Stimulated activated memory B cell treated with anti-CD40 and anti-IgM and Interleukin-4, amounts not matched to agents 10 μg/mL and 1 μg/mL and 100 μg/mL, for 72 hours (primary cell): Measurements from ENCODE around the gene EMC7.

Experiments
- ATAC-seq: fragments of 150-1000 bp; cut with Tn5 transposase; 2 replicates; pipeline ENCODE4 v1.10.0; 2021
- H3K27ac Mint-ChIP-seq: one replicate; pipeline ENCODE4 v1.8.0; 2022; ENCODE audit warnings: mild to moderate bottlenecking, mixed read lengths
- H3K27me3 Mint-ChIP-seq: one replicate; pipeline ENCODE4 v1.8.0; 2022; ENCODE audit warnings: mixed read lengths
- H3K36me3 Mint-ChIP-seq: one replicate; pipeline ENCODE4 v1.8.0; 2022; ENCODE audit warnings: mixed read lengths
- H3K4me1 Mint-ChIP-seq: one replicate; pipeline ENCODE4 v1.8.0; 2022; ENCODE audit warnings: mixed read lengths
- H3K4me3 Mint-ChIP-seq: one replicate; pipeline ENCODE4 v1.8.0; 2022; ENCODE audit warnings: mild to moderate bottlenecking, moderate library complexity, mixed read lengths
- H3K9me3 Mint-ChIP-seq: one replicate; pipeline ENCODE4 v1.8.0; 2022; ENCODE audit warnings: mixed read lengths

Gene EMC7

DNA sequence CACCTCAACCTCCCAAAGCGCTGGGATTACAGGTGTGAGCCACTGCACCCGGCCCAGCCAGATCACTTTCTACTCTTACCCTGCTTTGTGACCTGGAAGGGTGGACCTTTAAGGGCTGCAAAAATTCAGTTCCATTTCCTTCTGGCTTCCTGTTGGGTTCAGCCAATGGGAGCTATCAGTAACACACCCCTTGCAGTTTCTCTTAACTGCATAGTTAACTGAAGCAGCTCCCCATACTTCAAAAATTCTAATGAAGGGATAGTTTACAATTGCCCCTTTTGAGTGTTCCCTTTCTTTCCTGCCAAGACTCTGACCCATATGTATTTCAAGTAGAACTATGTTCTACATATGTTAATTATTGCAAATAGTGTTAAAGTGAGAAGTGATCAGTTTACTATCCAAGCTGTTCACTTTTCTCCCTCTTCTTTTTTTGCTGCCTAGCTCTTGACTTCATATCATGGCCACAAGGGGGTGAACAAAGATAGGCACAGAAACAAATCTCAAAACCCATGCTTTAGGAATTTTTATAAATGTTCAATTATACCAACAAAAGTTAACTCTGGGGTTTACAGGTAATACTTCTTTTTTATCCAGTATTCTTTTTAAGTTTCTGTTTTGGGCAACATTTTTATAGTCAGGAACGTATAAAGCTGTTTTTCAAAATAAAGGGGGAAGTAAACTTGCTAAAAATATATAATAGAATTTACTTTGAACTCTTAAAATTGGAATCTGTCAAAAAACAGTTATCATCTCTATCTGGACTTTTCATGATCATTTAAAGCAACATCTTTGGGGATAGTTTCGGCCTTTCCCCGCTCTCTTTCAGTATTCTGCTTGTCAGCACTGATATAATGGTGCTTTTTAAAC is 8.4 kb upstream of the EMC7 start:
- H3K4me3 Mint-ChIP-seq = no peak overlapping the region
- no peaks in the 10 kb centered on the region for H3K4me1 Mint-ChIP-seq
- peaks cover 8% of the 10 kb centered on the region for H3K36me3 Mint-ChIP-seq
- H3K9me3 Mint-ChIP-seq = no peaks in the 10 kb centered on the region
- H3K27me3 Mint-ChIP-seq = peaks cover 13% of the 10 kb centered on the region
- ATAC-seq = no peak
- no peak overlapping the region for H3K27ac Mint-ChIP-seq

DNA sequence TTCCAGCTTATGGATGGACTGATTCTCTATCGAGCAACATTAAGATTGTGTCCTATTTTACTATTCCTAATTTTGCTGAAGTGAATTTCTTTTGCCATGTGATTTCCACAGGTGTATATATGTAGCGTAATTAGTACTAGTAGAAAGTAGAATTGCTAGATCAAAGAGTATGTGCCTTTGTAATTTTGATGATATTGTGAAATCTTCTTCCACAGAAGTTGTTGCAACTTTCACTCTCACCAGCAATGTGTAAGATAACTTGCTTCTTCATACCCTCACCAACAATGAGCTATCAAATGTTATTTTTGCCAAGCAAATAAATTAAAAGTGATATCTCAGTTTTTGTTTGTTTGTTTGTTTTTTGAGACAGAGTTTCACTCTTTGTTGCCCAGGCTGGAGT is 5.7 kb upstream of the EMC7 start:
- H3K36me3 Mint-ChIP-seq = peaks cover 20% of the 10 kb centered on the region
- no peaks in the 10 kb centered on the region for H3K9me3 Mint-ChIP-seq
- no peak overlapping the region for H3K27ac Mint-ChIP-seq
- no peak for ATAC-seq
- H3K4me3 Mint-ChIP-seq = no peak overlapping the region
- H3K4me1 Mint-ChIP-seq = no peaks in the 10 kb centered on the region
- no peaks in the 10 kb centered on the region for H3K27me3 Mint-ChIP-seq

DNA sequence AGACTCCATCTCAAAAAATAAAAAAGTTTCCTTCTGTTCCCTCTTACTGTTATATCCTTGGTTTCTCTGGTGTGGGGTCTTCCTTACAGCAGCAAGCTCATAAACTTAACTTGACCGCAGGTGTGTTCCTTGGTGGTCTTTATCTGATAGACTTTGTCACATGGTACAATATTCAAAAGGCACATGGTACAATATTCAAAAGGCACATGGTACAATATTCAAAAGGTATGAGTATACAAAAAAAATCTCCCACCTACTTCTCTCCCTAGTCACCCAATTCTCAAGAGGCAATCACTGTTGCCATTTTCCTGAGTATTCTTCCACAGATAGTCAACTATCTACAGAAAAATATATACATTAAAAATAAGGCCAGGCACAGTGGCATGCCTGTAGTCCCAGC is 4.8 kb upstream of the EMC7 start:
- H3K4me1 Mint-ChIP-seq = peaks cover 3% of the 10 kb centered on the region
- no peaks in the 10 kb centered on the region for H3K9me3 Mint-ChIP-seq
- H3K27me3 Mint-ChIP-seq = no peaks in the 10 kb centered on the region
- no peak for ATAC-seq
- H3K27ac Mint-ChIP-seq = no peak overlapping the region
- no peak overlapping the region for H3K4me3 Mint-ChIP-seq
- H3K36me3 Mint-ChIP-seq = peaks cover 20% of the 10 kb centered on the region

DNA sequence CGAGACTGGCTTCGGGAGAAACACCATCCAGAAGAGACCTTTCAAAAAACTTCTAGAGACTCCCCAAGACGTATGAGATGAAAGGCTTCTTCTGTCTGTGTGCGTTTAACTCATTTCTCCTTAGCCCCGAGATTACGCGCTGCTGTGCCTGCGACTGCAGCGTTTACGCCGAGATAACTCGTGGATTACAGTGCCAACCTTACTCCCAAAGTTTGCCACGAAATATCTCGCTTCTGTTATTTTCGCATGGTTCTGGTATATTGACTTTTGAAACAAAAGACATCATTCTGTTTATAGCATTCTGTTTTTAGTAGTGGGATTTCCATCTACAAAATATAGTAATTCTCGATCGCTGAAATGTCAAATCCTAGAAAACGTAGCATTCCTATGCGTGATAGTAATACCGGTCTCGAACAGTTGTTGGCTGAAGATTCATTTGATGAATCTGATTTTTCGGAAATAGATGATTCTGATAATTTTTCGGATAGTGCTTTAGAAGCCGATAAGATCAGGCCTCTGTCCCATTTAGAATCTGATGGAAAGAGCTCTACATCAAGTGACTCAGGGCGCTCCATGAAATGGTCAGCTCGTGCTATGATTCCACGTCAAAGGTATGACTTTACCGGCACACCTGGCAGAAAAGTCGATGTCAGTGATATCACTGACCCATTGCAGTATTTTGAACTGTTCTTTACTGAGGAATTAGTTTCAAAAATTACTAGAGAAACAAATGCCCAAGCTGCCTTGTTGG is 688 bp upstream of the EMC7 start:
- Mint-ChIP-seq H3K36me3 (peaks cover 25% of the 10 kb centered on the region), H3K27ac (peak overlapping the region; percentile 98), H3K4me3 (peak overlapping the region; percentile 98), H3K4me1 (peaks cover 23% of the 10 kb centered on the region), H3K9me3 (no peaks in the 10 kb centered on the region), H3K27me3 (no peaks in the 10 kb centered on the region)
- no peak for ATAC-seq

DNA sequence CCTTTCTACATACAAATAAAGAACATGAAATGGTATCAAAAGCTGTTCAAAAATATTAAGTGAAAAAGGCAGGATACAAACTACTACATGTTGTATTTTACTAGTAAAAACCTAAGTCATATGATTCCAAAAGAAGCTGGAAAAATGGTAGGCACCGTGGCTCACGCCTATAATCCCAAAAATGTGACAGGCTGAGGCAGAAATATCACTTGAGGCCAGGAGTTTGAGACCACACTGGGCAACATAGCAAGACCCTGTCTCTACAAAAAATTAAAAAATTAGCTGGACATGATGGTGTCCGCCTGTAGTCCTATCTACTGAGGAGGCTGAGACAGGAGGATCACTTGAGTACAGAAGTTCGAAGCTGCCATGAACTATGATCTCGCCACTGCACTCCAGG is 1.7 kb downstream of the EMC7 start:
- Mint-ChIP-seq H3K4me3 (no peak overlapping the region), H3K4me1 (peaks cover 23% of the 10 kb centered on the region), H3K27me3 (no peaks in the 10 kb centered on the region), H3K9me3 (no peaks in the 10 kb centered on the region), H3K27ac (no peak overlapping the region), H3K36me3 (peaks cover 21% of the 10 kb centered on the region)
- no peak for ATAC-seq

DNA sequence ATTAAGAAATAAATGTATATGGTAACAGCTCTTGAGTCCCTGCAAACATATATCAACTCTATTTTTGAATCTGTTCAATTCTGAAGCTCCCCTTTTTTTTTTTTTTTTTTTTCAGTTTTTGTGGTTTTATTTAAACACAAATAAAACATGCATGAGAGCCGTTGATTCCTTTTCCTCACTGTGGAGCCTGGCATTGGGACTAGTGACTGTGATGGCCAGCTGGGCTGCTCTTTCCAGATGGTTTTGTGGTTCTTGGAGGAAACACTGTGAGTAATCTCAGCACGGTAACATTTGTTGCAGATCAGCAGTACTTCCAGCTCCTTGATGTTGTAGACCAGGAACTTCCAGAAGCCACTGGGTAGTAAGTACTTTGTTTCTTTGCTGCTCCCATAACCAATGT is 15.9 kb downstream of the EMC7 start:
- H3K9me3 Mint-ChIP-seq = no peaks in the 10 kb centered on the region
- no peak overlapping the region for H3K4me3 Mint-ChIP-seq
- no peak for ATAC-seq
- peaks cover 5% of the 10 kb centered on the region for H3K4me1 Mint-ChIP-seq
- no peak overlapping the region for H3K27ac Mint-ChIP-seq
- H3K36me3 Mint-ChIP-seq = peaks cover 36% of the 10 kb centered on the region
- H3K27me3 Mint-ChIP-seq = no peaks in the 10 kb centered on the region

DNA sequence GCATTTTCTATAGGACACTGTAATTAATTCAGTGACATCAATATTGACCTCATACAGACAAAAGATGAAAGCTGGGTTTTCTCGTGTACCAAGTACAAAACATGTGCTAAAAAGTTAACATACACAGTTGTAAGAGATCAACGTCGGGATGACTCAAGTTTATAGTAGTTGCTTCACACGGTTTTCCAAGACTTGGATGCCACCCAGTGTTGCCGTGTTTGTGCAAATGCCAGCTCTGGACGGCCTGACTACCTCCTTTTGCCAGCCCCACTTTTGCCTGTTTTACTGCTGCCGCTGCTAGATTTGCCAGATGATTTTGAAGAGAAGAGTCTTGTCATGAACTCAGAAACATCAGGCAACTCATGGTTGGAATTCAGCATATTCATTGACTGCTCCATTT is 17.6 kb downstream of the EMC7 start:
- Mint-ChIP-seq H3K4me1 (no peaks in the 10 kb centered on the region), H3K27me3 (no peaks in the 10 kb centered on the region), H3K27ac (no peak overlapping the region), H3K9me3 (no peaks in the 10 kb centered on the region), H3K36me3 (peaks cover 26% of the 10 kb centered on the region), H3K4me3 (no peak overlapping the region)
- ATAC-seq = no peak

DNA sequence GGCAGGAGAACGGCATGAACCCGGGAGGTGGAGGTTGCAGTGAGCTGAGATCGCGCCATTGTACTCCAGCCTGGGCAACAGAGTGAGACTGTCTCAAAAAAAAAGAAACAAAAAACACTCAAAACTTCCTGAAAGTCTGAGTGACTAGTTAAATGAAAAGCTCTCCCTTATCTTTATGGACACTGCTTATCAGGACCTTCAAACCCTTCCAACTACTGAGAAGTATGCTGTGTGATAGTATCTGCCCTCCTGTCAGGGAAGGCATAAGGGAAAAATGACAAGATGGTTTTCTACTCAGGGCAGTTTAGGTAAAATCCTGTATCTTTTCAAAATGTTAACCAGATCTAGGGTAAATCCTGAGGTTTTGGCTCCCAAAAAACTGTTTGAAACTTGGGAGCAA is 21.8 kb downstream of the EMC7 start:
- H3K36me3 Mint-ChIP-seq = peaks cover 21% of the 10 kb centered on the region
- no peaks in the 10 kb centered on the region for H3K27me3 Mint-ChIP-seq
- H3K27ac Mint-ChIP-seq = no peak overlapping the region
- H3K9me3 Mint-ChIP-seq = no peaks in the 10 kb centered on the region
- H3K4me3 Mint-ChIP-seq = no peak overlapping the region
- no peak for ATAC-seq
- H3K4me1 Mint-ChIP-seq = no peaks in the 10 kb centered on the region

DNA sequence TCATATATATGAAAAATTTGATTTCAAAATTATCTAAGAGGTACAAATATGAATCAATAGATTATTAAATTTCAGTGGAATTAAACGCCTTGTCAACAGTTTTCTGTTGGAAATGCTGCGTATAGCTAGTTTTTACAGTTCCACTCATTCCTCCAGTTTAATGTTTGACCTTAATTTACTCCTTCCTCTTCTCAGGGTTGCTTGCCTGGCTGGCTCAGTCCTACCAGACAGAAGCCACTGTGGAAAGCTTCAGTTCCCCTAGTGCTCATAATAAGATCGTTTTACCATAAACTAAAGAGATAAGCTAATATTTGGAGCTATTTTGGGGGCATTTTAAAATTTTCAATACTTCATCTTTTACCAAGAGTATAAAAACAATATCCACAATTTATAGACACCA is 22.8 kb downstream of the EMC7 start:
- Mint-ChIP-seq H3K36me3 (peaks cover 21% of the 10 kb centered on the region), H3K4me1 (no peaks in the 10 kb centered on the region), H3K27ac (no peak overlapping the region), H3K4me3 (no peak overlapping the region), H3K9me3 (peaks cover 4% of the 10 kb centered on the region), H3K27me3 (no peaks in the 10 kb centered on the region)
- no peak for ATAC-seq

DNA sequence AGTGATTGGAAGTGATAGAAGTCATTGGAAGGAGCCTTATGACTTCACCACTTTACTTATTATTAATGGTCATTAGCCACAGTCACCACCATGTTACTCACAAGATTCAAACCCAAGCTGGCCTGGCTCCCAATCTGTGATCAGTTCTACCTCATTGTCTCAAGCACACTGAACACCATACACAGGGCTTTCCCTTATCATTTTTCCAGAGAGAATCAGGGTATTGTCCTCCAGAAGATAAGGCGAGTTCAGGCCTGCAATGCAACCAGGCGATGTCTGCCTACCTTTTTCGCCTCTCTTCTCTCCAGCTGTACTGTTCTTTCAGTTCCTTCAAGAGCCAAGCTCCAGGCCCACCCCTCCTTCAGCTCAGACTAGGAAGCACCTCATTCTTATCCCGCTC is 24.9 kb downstream of the EMC7 start:
- no peak for ATAC-seq
- H3K27ac Mint-ChIP-seq = no peak overlapping the region
- peaks cover 13% of the 10 kb centered on the region for H3K36me3 Mint-ChIP-seq
- no peaks in the 10 kb centered on the region for H3K27me3 Mint-ChIP-seq
- no peaks in the 10 kb centered on the region for H3K4me1 Mint-ChIP-seq
- H3K9me3 Mint-ChIP-seq = peaks cover 4% of the 10 kb centered on the region
- no peak overlapping the region for H3K4me3 Mint-ChIP-seq

DNA sequence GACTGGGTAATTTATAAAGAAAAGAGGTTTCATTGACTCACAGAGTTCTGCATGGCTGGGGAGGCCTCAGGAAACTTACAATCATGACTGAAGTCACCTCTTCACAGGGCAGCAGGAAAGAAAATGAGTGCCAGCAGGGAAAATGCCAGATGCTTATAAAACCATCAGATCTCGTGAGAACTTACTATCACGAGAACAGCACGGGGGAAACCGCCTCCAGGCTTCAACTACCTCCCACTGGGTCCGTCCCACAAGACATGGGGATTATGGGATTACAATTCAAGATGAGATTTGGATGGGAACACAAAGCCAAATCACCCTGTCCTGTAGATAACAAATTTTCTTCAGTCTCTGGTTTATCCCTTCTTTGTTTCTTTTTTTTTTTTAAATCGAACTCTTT is 31.7 kb downstream of the EMC7 start:
- ATAC-seq = no peak
- Mint-ChIP-seq H3K4me3 (no peak overlapping the region), H3K36me3 (peaks cover 6% of the 10 kb centered on the region), H3K4me1 (no peaks in the 10 kb centered on the region), H3K9me3 (peaks cover 4% of the 10 kb centered on the region), H3K27me3 (no peaks in the 10 kb centered on the region), H3K27ac (no peak overlapping the region)

DNA sequence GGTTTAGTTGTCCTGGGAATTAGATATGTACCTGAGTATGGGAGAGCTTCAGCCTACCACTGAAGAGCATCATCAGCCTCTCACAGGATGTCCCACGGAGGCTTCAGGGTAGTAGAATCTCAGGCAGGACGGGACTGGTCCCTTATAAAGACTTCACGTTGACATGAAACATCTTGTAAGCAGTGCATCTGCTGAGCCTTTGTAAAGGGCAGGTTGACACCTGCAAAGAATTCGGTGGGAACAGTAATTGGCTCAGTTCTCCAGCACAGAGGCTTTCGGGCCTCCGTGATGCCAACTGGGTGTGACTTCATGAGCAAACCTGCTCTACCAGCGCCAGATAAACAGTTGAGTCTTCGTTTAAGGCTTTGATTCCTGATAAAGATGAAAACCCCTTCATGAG is 35.7 kb downstream of the EMC7 start:
- Mint-ChIP-seq H3K27me3 (no peaks in the 10 kb centered on the region), H3K4me3 (no peak overlapping the region), H3K4me1 (peaks cover 6% of the 10 kb centered on the region), H3K36me3 (no peaks in the 10 kb centered on the region), H3K27ac (no peak overlapping the region), H3K9me3 (no peaks in the 10 kb centered on the region)
- ATAC-seq = no peak

DNA sequence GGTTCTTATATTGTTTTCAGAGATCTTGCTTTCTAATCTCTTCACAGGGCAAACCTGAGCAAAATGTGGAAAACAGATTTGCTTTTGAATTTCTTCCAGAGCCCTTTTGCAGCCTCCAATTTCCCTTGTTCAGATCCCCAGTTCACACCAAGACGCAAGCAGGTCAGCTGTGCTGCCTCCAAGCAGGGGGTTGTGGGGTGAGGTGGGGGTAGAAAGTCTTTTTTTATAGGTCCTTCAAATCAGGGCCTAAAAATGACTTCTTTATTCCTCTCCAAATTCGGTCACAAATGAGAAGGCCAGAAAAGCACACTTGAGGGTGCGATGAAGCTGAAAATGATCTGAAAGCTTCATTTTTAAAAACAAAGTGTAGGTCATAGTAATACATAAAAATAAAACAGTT is 36.4 kb downstream of the EMC7 start:
- Mint-ChIP-seq H3K4me3 (no peak overlapping the region), H3K4me1 (peaks cover 6% of the 10 kb centered on the region), H3K9me3 (no peaks in the 10 kb centered on the region), H3K36me3 (no peaks in the 10 kb centered on the region), H3K27me3 (no peaks in the 10 kb centered on the region), H3K27ac (no peak overlapping the region)
- no peak for ATAC-seq

DNA sequence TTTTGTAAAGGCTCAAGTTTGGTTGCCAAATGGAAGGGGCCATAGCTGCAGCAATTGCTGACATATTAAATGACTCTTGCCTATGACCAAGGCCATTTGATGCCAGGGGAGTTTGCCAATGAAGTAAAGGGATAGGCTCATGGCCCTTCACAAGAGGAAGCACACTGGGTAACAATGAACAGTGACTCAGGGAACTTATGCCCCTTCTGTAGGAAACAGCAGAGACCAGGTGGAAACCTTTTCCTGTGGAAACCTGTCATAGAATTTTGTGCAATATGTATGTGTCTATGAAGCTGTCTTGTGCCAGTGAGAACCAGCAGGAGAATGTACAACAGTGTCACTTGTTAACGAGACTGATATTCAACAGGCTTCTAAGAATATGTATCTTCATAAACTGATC is 37.2 kb downstream of the EMC7 start:
- H3K27ac Mint-ChIP-seq = no peak overlapping the region
- H3K36me3 Mint-ChIP-seq = no peaks in the 10 kb centered on the region
- no peaks in the 10 kb centered on the region for H3K27me3 Mint-ChIP-seq
- no peaks in the 10 kb centered on the region for H3K9me3 Mint-ChIP-seq
- H3K4me1 Mint-ChIP-seq = peaks cover 6% of the 10 kb centered on the region
- no peak overlapping the region for H3K4me3 Mint-ChIP-seq
- no peak for ATAC-seq

DNA sequence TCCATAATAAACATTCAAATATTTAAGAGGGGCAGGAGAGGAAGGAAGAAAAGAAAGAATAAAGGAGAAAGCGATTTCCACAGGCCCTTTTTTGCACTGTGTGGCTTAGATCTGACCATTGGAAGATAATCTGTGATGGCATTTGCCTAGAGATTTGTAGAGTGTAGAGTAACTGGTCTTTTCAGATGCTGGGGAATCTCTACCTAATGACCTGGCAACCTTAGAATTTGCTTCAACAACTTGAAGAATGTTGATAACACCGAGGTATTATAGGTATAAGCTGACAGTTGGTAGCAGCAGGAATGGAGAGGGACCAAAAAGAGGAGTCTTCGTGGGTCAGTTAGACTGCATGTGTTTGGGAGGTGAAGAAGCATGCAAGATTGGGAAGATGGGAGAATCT is 41.7 kb downstream of the EMC7 start:
- ATAC-seq = no peak
- no peak overlapping the region for H3K4me3 Mint-ChIP-seq

DNA sequence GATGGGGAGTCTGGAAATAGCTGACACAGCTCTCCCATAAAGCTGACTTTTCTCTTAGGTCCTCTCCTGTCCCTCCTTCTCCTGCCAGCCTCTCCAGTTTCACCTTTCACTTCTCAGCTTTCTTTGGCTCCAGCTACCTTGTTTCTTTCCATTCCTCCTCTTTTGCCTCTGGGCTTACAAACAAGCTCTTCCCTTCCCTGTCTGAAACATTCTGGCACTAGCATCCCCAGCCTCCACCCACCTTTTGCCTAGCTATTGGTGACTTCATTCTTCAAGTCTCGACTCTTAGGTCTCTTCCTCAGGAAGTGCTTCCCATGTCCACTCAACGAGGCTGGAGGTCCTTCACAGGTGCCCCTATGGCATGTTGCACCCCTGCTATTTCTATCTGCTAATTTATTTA is 42.2 kb downstream of the EMC7 start:
- H3K27me3 Mint-ChIP-seq = no peaks in the 10 kb centered on the region
- peaks cover 6% of the 10 kb centered on the region for H3K4me1 Mint-ChIP-seq
- H3K4me3 Mint-ChIP-seq = no peak overlapping the region
- ATAC-seq = no peak
- H3K27ac Mint-ChIP-seq = no peak overlapping the region
- no peaks in the 10 kb centered on the region for H3K9me3 Mint-ChIP-seq
- no peaks in the 10 kb centered on the region for H3K36me3 Mint-ChIP-seq

More for the DNA sequence above, 41.7 kb downstream of the EMC7 start:
- Mint-ChIP-seq H3K27ac (no peak overlapping the region), H3K9me3 (no peaks in the 10 kb centered on the region), H3K27me3 (no peaks in the 10 kb centered on the region), H3K36me3 (no peaks in the 10 kb centered on the region), H3K4me1 (peaks cover 6% of the 10 kb centered on the region)
